ENCODE measurements around the gene STK17A. TPM values are rescaled to one million over a fixed set of nuclear protein-coding genes. Genes with fewer than 3 reads are reported as not detected.
"Not testable (repeated sequence)": the region's sequence is repeated elsewhere in the genome, so short reads cannot be mapped to it uniquely, and the experiment has no call there.

Gene STK17A
- total RNA-seq, 1 donor from 2014 or later, result 35.0 TPM

DNA sequence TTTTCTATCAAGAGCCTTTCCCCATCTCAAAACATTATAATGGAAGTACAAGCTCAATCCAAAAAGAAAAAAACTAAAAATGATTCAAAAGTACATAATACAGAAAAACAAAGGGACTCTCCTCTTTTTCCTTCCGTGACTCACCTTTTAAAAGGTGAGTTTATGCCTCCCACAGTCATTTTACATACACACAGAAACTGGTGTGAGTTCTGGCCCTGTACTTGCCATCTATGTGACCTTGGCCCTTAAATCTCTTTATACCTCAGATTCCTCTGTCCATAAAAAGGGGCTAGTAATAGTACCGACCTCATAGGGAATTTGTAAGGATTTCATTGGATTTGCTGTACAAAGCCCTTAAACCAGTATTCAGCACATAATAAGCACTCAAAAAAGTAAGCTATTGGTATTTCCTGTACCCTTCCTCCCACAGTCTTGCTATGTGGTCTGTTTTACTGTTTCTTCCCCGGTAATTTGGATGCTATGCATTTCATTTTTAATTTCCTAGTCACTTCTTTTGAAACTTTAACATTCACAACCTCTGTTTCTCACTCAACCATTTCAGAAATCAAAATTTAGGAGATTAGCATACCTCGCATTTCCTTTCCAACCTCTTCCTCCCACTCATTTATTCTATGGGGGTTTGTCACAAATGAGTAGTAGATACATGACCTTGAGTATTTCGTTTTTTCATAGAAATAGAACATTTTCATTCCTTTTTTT lies 39.0 kb downstream of the STK17A start:
- Mint-ChIP-seq H3K4me1 (ENCODE audit: low read depth) (peaks cover 53% of the 10 kb centered on the region), H3K4me3 (ENCODE audit: unreplicated experiment) (no peak overlapping the region), H3K36me3 (ENCODE audit: low read depth) (peaks cover 23% of the 10 kb centered on the region), H3K27ac (ENCODE audit: unreplicated experiment) (peak overlapping the region; percentile 76), H3K27me3 (ENCODE audit: low read depth) (no peaks in the 10 kb centered on the region), H3K9me3 (ENCODE audit: low read depth) (no peaks in the 10 kb centered on the region)
- DNase-seq (ENCODE audit: low spot score), result no peak
- no peak for TF ChIP-seq CTCF (IDR thresholded peaks at IDR 0.05)

GRCh38 chr7:43624156-43624555 lies 41.2 kb downstream of the STK17A start:
- no peak for TF ChIP-seq CTCF (IDR thresholded peaks at IDR 0.05)
- Mint-ChIP-seq H3K36me3 (ENCODE audit: low read depth) (peaks cover 25% of the 10 kb centered on the region), H3K9me3 (ENCODE audit: low read depth) (no peaks in the 10 kb centered on the region), H3K4me3 (ENCODE audit: unreplicated experiment) (no peak overlapping the region), H3K27ac (ENCODE audit: unreplicated experiment) (no peak overlapping the region), H3K4me1 (ENCODE audit: low read depth) (peaks cover 63% of the 10 kb centered on the region), H3K27me3 (ENCODE audit: low read depth) (no peaks in the 10 kb centered on the region)
- DNase-seq (ENCODE audit: low spot score), result no peak

DNA sequence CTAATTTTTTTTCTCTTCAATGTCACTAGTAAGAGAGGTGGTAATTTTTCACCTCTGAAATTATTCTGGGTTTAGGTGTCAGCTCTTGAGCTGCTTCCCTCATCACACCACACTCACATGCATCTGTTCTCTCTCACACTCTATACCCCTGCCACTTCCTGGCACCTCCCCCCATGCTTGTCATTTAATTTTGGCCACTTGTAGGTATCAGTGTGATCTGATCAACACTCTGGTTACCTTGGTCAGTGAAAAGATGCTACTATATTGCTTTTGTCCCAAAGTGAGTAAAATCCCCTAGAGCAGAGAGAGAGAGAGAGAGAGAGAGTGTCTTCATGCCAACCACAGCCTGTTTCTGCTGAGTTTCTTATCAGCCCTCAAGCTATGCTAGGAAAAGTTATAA lies 42.5 kb downstream of the STK17A start:
- Mint-ChIP-seq H3K9me3 (ENCODE audit: low read depth) (no peaks in the 10 kb centered on the region), H3K36me3 (ENCODE audit: low read depth) (peaks cover 25% of the 10 kb centered on the region), H3K27ac (ENCODE audit: unreplicated experiment) (peak overlapping the region; percentile 73), H3K4me3 (ENCODE audit: unreplicated experiment) (no peak overlapping the region), H3K4me1 (ENCODE audit: low read depth) (peaks cover 63% of the 10 kb centered on the region), H3K27me3 (ENCODE audit: low read depth) (no peaks in the 10 kb centered on the region)
- no peak for TF ChIP-seq CTCF (IDR thresholded peaks at IDR 0.05)
- DNase-seq (ENCODE audit: low spot score), result no peak

GRCh38 chr7:43625980-43626379 lies 43.1 kb downstream of the STK17A start:
- DNase-seq (ENCODE audit: low spot score), result no peak
- no peak for TF ChIP-seq CTCF (IDR thresholded peaks at IDR 0.05)
- H3K4me3 Mint-ChIP-seq (ENCODE audit: unreplicated experiment), result no peak overlapping the region
- no peaks in the 10 kb centered on the region for H3K9me3 Mint-ChIP-seq (ENCODE audit: low read depth)
- no peaks in the 10 kb centered on the region for H3K27me3 Mint-ChIP-seq (ENCODE audit: low read depth)
- no peak overlapping the region for H3K27ac Mint-ChIP-seq (ENCODE audit: unreplicated experiment)
- peaks cover 63% of the 10 kb centered on the region for H3K4me1 Mint-ChIP-seq (ENCODE audit: low read depth)
- H3K36me3 Mint-ChIP-seq (ENCODE audit: low read depth), result peaks cover 25% of the 10 kb centered on the region

- no peak for DNase-seq (ENCODE audit: low spot score)
- no peak for TF ChIP-seq CTCF (IDR thresholded peaks at IDR 0.05)
- H3K27ac Mint-ChIP-seq (ENCODE audit: unreplicated experiment), result no peak overlapping the region
- no peak overlapping the region for H3K4me3 Mint-ChIP-seq (ENCODE audit: unreplicated experiment)
- H3K9me3 Mint-ChIP-seq (ENCODE audit: low read depth), result no peaks in the 10 kb centered on the region
- H3K36me3 Mint-ChIP-seq (ENCODE audit: low read depth), result peaks cover 29% of the 10 kb centered on the region
- H3K27me3 Mint-ChIP-seq (ENCODE audit: low read depth), result no peaks in the 10 kb centered on the region
- peaks cover 63% of the 10 kb centered on the region for H3K4me1 Mint-ChIP-seq (ENCODE audit: low read depth)
These were observed 43.8 kb downstream of the STK17A start for GRCh38 chr7:43626695-43627094.

DNA sequence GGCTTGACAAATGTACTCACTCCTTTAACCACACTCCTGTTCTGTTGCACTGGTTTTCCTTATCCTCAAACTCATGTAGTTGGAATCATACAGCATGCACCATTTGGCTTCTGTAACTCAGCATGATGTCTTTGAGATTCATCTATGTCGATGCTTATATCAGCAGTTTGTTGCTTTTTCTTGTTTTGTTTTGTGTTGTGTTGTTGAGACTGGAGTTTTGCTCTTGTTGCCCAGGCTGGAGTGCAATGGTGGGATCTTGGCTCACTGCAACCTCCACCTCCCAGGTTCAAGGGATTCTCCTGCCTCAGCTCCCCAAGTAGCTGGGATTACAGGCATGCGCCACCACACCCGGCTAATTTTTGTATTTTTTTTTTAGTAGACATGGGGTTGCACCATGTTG lies 44.9 kb downstream of the STK17A start:
- H3K9me3 Mint-ChIP-seq (ENCODE audit: low read depth); H3K27me3 Mint-ChIP-seq (ENCODE audit: low read depth); DNase-seq (ENCODE audit: low spot score); H3K4me3 Mint-ChIP-seq (ENCODE audit: unreplicated experiment); H3K27ac Mint-ChIP-seq (ENCODE audit: unreplicated experiment): not testable (repeated sequence)
- Mint-ChIP-seq H3K4me1 (ENCODE audit: low read depth) (peaks cover 56% of the 10 kb centered on the region), H3K36me3 (ENCODE audit: low read depth) (peaks cover 35% of the 10 kb centered on the region)

All from chondrocyte (in vitro differentiated cells).